DLD1 (cell line): ENCODE results near the gene FAM20C.

Source experiments
- in situ Hi-C: cut with HindIII; loops from 2 replicates; pipeline ENCODE4 v1.10.0; 2017; ENCODE audit warnings: low sequenced_read_pairs

FAM20C gene

DNA sequence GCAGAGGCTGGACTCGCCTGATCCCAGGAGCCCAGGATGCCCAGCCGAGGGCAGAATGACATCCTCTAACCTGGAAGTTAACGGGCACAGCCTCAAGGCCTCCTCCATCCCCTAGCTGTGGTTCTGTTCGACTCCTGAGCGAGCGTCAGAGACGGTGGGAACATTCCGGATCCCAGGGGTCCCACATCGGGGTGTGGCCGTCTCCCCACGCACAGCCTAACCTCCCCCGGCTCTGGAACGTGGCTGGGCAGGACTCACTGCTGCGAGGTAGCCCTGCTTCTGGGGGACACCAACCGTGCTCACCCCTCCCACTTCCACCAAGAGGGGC lies 106.0 kb downstream of the FAM20C start:
- in situ Hi-C loops, result no loop called here

DNA sequence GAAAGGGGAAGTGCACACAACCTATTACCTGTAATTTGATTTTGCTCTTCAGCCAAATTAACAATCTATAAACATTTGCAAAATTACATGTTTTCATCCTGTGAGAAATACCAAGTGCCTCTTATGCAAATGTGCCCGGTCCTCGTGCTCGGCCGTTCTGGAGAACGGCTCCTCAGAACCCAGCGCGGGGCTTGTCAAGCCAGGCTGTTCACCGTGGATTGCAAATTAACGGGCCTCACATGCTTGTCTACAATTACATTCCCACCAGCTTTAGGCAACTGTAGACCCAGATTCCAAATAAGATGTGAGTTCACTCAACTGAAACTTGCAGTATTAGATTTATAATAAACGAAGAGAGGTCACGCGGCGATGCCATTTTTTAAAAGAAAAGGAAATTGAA lies 106.4 kb downstream of the FAM20C start:
- in situ Hi-C loops, result no loop called here

DNA sequence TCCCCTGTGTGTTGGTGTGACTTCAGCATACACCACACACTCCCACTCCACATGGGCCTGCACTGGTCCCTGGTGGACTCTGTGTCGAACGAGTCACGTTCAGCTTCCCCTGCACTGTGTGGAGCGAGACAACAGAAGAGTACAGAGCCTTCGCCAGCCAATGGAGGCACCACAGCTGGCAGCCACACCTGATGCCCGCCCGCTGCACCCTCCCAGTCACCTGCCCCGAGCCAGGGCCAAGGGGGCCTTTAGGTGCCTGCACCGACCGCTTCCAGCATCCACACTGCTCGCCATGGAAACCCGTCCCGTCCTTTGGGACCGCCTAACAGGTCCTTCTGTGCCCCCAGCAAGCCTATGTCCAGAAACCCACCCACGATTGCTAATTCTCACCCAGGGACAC lies 106.8 kb downstream of the FAM20C start:
- in situ Hi-C loops, result no loop called here

DNA sequence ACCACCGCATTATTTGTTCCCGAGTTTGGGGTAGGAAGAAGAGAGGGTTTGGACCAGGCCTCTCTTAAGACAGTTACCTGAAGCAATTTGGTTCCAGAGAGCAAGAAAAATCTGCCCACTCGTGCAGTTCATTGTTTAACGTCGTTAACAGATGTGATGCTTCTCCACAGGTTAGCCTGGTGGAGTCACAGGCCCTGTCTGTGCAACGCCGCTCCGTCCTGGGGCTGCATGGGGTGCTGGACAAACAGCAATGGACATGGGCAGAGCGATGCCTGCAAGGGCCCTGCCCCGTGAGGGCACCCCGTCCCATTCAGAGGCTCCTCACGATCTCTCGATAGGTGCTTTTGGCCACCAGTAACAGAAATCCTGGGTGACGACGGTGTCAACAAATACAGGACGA lies 107.3 kb downstream of the FAM20C start:
- in situ Hi-C loops, result no loop called here

DNA sequence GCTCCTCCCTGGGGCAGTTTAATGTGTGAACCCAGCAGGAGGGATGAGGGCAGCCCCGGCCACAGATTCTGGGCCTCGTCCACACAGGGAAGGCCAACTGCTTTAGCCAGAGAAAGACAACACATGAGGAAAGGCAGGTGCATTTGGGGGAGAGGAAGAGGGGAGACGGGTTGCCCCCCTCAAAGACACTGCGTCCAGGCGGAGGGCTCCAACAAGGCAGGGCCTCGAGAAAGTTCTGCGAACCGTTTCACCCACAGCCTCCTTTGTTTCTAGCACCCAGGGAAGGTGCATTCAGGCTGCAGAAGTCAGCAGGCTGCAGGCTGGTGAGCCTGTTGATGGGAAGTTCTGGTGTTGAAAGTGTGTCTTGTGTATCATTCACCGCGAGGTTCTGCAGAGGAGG lies 107.7 kb downstream of the FAM20C start:
- in situ Hi-C loops, result no loop called here

DNA sequence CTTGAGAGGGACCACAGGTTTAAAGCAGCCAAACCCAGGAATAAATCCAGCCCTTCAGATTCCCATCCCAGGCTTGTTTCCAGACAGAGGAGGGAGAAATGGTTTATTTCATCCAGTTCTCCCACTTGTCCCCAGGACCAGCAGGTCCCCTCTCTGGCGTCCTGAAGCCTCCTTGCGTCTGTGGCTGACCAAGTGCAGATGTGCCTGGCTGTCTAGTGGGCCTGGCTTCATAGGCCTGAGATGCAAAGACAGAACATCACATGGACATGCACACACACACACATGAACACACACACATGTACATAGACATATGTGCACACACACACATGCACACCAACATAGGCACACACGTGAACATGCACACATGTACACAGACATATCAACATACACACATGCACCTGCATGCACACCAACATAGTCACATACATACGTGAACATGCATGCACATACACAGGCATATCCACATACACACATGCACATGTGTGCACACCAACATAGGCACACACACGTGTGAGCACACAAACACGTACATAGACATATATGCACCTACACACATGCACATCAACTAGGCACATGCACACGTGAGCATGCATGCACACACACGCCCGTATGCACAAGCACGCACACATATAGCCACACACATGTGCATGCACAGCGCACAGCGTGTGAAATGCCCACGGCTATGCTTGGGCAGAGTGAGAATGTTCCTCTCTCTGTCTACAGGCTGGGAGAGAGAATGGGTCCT lies 108.3 kb downstream of the FAM20C start:
- in situ Hi-C loops, result no loop called here

DNA sequence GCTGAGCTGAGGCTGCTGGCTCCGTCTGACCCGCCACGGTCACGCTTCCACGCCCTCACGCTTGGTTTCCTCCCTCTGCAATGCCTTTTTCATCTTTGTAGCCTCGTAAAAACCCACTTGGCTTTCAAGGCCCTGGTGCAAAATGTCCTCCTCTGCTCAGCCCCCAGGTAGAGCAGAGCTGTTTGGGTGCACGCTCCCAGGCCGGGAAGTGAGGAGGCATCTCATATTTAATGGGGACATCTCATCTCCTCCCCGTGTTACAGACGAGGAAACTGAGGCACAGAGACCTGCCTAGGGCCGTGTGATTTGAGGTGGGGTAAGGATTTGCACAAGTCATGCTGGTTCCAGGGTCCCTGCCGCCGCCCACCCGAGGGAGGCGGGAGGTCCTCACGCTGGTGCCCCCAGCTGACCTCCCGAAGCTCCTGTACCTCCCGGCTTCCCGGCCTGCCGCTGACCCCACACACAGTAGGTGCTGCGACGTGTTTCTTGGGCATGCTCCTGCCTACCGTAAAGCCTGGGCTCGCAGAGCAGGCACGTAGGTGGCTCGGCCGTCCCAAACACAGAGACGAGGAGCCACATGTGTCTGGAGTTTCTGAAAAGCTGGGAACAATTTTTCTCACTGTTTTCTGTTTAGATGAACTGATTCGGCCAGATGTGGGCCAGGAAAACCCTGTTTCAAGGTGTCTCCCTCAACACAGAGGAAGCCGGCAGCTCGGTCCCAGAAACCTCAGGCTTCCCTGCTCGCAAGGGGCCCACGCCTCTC lies 109.1 kb downstream of the FAM20C start:
- in situ Hi-C loops, result no loop called here

DNA sequence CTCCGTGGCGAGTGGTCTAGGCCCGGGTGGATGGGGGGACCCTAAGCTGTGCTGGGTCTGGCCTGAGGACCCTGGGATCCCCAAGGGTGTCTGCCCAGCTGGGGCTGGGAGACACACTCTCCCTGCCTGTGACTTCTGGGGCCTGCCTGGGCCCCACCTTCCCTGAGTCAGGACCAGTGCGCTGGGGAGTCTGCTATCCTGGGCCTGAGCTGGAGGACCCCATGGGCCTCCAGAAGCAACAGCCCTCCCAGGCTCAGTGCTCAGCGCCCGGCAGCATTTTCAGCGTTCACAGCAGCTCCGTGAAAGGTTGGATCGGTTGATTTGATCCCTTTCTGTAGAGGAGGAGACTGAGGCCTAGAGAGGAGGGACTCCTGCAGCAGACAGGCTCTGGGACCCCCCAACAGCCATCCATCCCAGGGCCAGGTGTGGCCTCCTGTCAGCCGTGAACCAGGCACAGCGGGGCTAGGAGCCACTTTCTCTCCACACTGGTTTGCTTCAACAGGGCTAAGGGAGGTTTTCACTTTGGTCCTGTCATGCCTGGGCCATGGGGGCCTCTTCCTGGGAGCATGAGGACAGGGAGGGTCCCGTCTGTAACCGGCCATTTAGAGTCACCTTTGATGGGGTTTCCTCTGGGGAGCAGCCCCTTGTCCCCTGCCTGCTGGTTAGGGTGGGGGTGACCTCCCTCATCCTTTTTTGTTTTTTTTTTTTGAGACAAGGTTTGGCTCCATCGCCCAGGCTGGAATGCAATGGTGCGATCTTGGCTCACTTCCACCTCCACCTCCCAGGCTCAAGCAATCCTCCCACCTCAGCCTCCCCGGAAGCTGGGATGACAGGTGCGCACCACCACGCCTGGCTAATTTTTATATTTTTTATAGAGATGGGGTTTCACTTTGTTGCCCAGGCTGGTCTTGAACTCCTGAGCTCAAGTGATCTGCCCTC lies 110.0 kb downstream of the FAM20C start:
- in situ Hi-C loops, result no loop called here

DNA sequence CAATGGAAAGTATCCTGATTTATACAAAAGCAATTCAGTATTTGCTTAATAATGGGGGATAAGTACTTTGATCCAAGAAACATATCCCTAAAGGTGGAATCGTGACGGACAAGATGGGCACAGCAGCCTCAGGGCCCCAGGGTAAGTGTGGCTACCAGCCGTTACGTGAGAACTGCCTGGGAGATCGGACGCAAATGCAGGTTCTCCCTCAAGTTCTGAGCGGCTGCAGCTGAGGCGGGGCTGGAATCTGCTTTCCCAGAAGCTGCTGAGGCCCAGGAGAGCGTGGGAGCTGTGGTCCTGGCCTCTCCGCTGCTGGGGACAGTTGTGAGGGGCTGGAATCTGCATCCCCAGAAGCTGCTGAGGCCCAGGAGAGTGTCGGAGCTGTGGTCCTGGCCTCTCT lies 111.1 kb downstream of the FAM20C start:
- in situ Hi-C loops, result no loop called here

DNA sequence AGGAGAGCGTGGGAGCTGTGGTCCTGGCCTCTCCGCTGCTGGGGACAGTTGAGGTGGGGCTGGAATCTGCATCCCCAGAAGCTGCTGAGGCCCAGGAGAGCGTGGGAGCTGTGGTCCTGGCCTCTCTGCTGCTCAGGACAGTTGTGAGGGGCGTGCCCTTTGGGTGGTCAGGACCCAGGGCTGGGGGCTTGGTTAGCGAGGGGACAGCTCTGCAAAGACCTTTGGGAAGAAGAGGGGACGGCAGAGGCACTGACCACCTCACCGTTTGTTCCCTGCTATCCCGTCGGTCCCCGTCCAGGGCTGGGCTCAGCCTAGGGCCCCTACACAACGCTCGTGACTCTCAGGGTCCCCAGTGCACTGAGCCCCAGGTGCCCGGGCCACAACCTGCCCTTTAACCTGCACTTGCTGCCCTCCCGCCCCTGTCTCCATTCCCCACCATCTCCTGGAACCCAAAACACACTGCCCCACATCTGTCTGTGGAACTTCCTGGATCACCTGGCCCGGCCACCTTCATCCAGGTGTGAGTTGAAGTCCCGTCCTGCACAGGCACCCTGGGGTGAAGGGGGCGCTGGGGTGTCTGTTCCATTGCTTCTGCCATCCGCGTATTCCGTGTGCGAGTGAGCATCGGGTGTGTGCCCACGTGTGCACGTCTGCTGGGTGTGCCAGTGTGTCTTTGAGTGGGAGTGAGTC lies 111.7 kb downstream of the FAM20C start:
- in situ Hi-C loops, result no loop called here

DNA sequence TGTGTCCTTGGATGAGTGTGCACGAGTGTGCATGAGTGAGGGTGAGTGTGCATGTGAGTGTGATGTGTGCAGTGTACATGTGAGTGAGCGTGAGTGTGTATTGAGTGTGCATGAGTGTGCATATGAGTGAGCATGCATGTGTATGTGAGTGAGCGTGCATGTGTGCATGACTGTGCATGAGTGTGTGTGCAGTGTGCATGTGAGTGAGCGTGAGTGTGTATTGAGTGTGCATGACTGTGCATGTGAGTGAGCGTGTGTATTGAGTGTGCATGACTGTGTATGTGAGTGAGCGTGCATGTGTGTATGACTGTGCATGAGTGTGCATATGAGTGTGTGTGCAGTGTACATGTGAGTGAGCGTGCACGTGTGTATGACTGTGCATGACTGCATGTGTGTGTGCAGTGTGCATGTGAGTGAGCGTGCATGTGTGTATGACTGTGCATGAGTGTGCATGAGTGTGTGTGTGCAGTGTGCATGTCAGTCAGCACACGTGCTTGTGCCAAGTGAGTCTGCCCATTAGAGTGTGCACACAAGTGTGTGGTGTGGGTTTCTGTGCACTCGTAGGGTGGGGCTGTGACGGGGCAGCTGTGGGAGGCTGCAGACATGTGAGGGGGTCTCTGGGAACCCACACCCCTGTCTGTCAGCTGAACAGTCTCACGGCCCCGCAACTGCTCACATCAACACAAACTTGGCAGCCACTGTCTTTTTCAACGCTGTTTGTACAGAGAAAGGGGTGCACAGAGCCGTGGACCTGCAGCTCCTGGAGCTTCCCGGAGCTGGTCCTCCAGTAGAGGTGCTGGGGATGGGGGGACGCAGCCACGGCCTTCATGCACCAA lies 112.4 kb downstream of the FAM20C start:
- in situ Hi-C loops, result no loop called here

DNA sequence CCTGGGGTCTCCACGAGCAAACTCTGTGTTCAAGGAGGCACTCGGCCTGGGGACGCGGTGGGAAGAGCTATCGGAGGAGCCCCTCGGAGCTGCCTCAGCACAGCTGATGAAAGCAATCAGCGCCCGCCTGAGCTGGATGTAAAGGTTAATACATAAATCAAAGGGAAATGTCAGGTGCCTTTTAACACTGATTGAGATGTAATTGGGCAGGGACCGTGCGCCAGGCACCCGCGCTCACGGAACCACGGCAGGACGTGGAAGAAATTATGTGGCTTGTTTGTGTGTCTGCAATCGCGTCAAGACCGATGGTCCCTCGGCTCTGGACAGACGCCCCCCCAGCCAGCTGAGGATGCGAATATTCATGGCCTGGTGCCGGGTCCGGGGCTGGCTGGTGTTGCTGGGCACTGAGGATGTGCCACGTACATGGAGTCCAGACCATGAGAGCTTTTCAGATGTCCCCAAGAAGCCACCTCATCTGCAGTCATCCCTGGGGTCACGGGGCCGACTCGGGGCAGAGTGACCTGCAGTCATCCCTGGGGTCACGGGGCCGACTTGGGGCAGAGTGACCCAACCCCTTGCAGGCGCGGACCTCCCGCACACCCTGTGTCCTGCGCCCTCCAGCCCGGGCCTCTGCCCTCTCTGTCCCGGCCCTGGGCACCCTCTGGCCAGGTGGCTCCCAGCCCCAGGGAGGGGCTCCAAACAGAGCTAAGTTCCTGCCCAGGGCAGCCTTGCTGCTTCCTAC lies 113.2 kb downstream of the FAM20C start:
- in situ Hi-C loops, result no loop called here

DNA sequence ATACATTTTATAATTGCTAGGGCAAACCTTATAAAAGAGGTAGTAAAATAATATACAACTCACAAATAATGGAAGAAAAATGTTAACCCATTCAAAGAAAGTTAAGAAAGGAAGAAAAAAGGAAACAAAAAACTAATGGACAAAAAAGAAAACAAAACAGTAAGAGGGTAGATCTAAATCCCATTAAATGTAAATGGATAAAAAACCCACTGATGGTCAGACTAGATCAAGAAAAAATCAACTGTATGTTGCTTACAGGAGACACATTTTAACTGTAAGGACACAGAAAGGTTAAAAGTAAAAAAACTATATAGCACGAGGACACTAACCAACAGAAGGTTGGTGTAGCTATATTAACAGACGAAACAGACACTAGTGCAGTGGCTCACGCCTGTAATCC lies 115.6 kb downstream of the FAM20C start:
- in situ Hi-C loops, result no loop called here

DNA sequence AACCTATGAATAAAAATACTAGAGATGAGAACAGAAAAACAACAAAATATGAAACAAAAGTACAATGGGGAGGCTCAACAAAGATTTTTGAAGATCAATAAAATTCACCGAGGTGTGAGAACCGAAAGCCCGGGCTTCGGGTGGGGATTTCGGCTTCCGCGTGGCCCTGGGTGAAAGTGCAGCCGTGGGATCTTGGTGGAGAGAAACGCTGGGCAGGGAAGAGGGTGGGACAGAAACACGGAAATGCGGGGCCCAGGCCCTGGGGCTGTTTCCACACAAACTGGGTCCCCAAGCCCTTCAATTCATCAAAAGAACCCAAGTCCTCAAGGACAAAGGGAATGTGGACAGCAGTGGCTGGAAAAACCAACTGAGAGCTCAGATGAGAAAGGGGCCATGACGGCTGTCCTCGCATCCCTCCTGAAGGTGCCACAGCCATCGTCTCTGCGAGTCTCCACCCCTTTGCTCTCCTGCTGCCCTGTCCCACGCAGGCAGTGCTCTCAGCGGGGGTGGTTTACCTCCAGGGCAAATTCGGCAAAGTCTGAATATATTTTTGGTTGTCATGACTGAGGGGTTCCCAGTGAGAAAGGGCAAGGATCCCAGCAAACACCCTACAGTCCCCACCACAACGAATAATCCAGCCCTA lies 117.3 kb downstream of the FAM20C start:
- in situ Hi-C loops, result no loop called here
